Fibroblast of lung (primary cell): ENCODE results near the gene BMPR1A. TPM values are rescaled to one million over a fixed set of nuclear protein-coding genes. Genes with fewer than 3 reads are reported as not detected.

Experiments
- DNase-seq, 2 donors: peaks; one replicate each; pipeline versions ENCODE4 v3.0.0 to v3.0.0-alpha.2; 2010; ENCODE audit warnings: low read depth in 2 of 2
- H2AFZ ChIP-seq: 2 replicates; pipeline ENCODE4 v1.5.1; 2012; ENCODE audit warnings: low read length, control low read depth, inconsistent platforms
- H3K27ac ChIP-seq: 2 replicates; pipeline ENCODE4 v1.5.1; 2011; ENCODE audit warnings: low read length, control low read depth; ENCODE audit not compliant: insufficient read depth
- H3K27me3 ChIP-seq: 2 replicates; pipeline ENCODE4 v1.5.1; 2011; ENCODE audit warnings: mild to moderate bottlenecking, low read length; ENCODE audit not compliant: control insufficient read depth, insufficient read depth
- H3K36me3 ChIP-seq: 2 replicates; pipeline ENCODE4 v1.5.1; 2011; ENCODE audit warnings: low read length; ENCODE audit not compliant: control insufficient read depth, insufficient read depth
- H3K4me1 ChIP-seq: 2 replicates; pipeline ENCODE4 v1.5.1; 2011; ENCODE audit warnings: low read length; ENCODE audit not compliant: control insufficient read depth, insufficient read depth; ENCODE audit errors: extremely low read depth
- H3K4me2 ChIP-seq: 2 replicates; pipeline ENCODE4 v1.5.1; 2011; ENCODE audit warnings: low read length, control low read depth; ENCODE audit not compliant: insufficient read depth; ENCODE audit errors: extremely low read depth
- H3K4me3 ChIP-seq, 4 experiments: fragments of 200-600 bp in 1 of 4; sonication (generic) in 1 of 4; replicated peaks in 1 of 4; 2 replicates each; pipeline ENCODE4 v1.5.1; 2011 to 2016; ENCODE audit warnings: low read length in 4 of 4, low read depth in 3 of 4, mild to moderate bottlenecking in 3 of 4, control low read depth in 2 of 4, inconsistent platforms in 1 of 4, mixed read lengths in 1 of 4; ENCODE audit not compliant: insufficient read depth in 1 of 4; ENCODE audit errors: control extremely low read depth in 1 of 4
- H3K79me2 ChIP-seq: 2 replicates; pipeline ENCODE4 v1.5.1; 2012; ENCODE audit warnings: mild to moderate bottlenecking, low read length, inconsistent platforms; ENCODE audit not compliant: control insufficient read depth, insufficient read depth
- H3K9ac ChIP-seq: 2 replicates; pipeline ENCODE4 v1.5.1; 2011; ENCODE audit warnings: mild to moderate bottlenecking, low read length, control low read depth; ENCODE audit not compliant: insufficient read depth
- H3K9me3 ChIP-seq: 2 replicates; pipeline ENCODE4 v1.5.1; 2012; ENCODE audit warnings: low read depth, low read length; ENCODE audit not compliant: control insufficient read depth, insufficient read depth
- H4K20me1 ChIP-seq: 2 replicates; pipeline ENCODE4 v1.5.1; 2011; ENCODE audit warnings: low read length; ENCODE audit not compliant: control insufficient read depth, insufficient read depth; ENCODE audit errors: extremely low read depth
- CTCF ChIP-seq, 2 donors: IDR thresholded peaks in 1 of 2; conservative IDR thresholded peaks in 1 of 2; 1 replicate in 1 of 2; 2 replicates in 1 of 2; pipeline ENCODE4 v1.5.1; 2011 to 2012; ENCODE audit warnings: low read length in 2 of 2, control low read depth in 1 of 2, inconsistent platforms in 1 of 2, low read depth in 1 of 2, mild to moderate bottlenecking in 1 of 2
- EZH2 ChIP-seq: IDR thresholded peaks from 2 replicates; pipeline ENCODE4 v1.5.1; 2012; ENCODE audit warnings: low read length, control low read depth, mild to moderate bottlenecking; ENCODE audit errors: missing control alignments
- polyA plus RNA-seq, 2 donors: library from polyadenylated mRNA; depleted of rRNA in 1 of 2; stranded (reverse) in 1 of 2; unstranded in 1 of 2; fragments of >200 nt; gene quantifications; 2 replicates each; pipeline ENCODE4 v1.2.1, GENCODE V29; 2011 to 2012; ENCODE audit warnings: missing spikeins in 1 of 2
- total RNA-seq: library from RNA; depleted of rRNA; stranded (reverse); fragments of >200 nt; gene quantifications from 2 replicates; pipeline ENCODE4 v1.2.1, GENCODE V29; 2014

BMPR1A gene
- total and polyA plus RNA-seq, 2 donors (not counting 1 experiment from before 2014, with no cell fraction given): 52.8 to 61.8 TPM

- DNase-seq: peak; percentile 58 to 80
- H4K20me1 ChIP-seq: no peaks in the 10 kb centered on the region
- no peak overlapping the region for H3K9ac ChIP-seq
- TF ChIP-seq CTCF (conservative IDR thresholded peaks at IDR 0.05 in 1 of 2, IDR thresholded peaks at IDR 0.05 in 1 of 2; ENCODE audit: low read depth in 1 of 2, low read length in 2 of 2) (peak; percentile 75), EZH2 (no peak)
- H3K79me2 ChIP-seq: no peaks in the 10 kb centered on the region
- H3K36me3 ChIP-seq: peaks cover 2% of the 10 kb centered on the region
- no peak overlapping the region for H3K4me3 ChIP-seq
- no peaks in the 10 kb centered on the region for H3K4me1 ChIP-seq
- H3K27ac ChIP-seq: no peak overlapping the region
- H3K4me2 ChIP-seq: no peak overlapping the region
- no peak overlapping the region for H2AFZ ChIP-seq
- H3K9me3 ChIP-seq: no peaks in the 10 kb centered on the region
- H3K27me3 ChIP-seq: no peaks in the 10 kb centered on the region
Measured at GRCh38 chr10:86899670-86900276, 143.4 kb downstream of the BMPR1A start.

GRCh38 chr10:86900955-86901354 lies 144.5 kb downstream of the BMPR1A start:
- no peaks in the 10 kb centered on the region for H3K9me3 ChIP-seq
- no peak overlapping the region for H2AFZ ChIP-seq
- no peaks in the 10 kb centered on the region for H3K27me3 ChIP-seq
- H4K20me1 ChIP-seq: no peaks in the 10 kb centered on the region
- TF ChIP-seq EZH2 (no peak), CTCF (conservative IDR thresholded peaks at IDR 0.05 in 1 of 2, IDR thresholded peaks at IDR 0.05 in 1 of 2; ENCODE audit: low read depth in 1 of 2, low read length in 2 of 2) (no peak)
- H3K4me1 ChIP-seq: no peaks in the 10 kb centered on the region
- peak; percentile 62 to 91 for DNase-seq
- H3K4me2 ChIP-seq: no peak overlapping the region
- H3K36me3 ChIP-seq: peaks cover 2% of the 10 kb centered on the region
- H3K9ac ChIP-seq: no peak overlapping the region
- H3K79me2 ChIP-seq: no peaks in the 10 kb centered on the region
- H3K27ac ChIP-seq: no peak overlapping the region
- no peak overlapping the region for H3K4me3 ChIP-seq

GRCh38 chr10:86904600-86904999 lies 148.2 kb downstream of the BMPR1A start:
- Histone ChIP-seq H3K27ac (no peak overlapping the region), H3K36me3 (peaks cover 2% of the 10 kb centered on the region), H3K4me1 (no peaks in the 10 kb centered on the region), H3K9ac (no peak overlapping the region), H4K20me1 (no peaks in the 10 kb centered on the region), H3K27me3 (no peaks in the 10 kb centered on the region), H2AFZ (no peak overlapping the region), H3K9me3 (no peaks in the 10 kb centered on the region), H3K4me3 (no peak overlapping the region), H3K79me2 (no peaks in the 10 kb centered on the region), H3K4me2 (no peak overlapping the region)
- no peak for TF ChIP-seq EZH2
- no peak for TF ChIP-seq CTCF (conservative IDR thresholded peaks at IDR 0.05 in 1 of 2, IDR thresholded peaks at IDR 0.05 in 1 of 2; ENCODE audit: low read depth in 1 of 2, low read length in 2 of 2)
- DNase-seq: no peak
